ENCODE data around the gene SERPINF2.
A peak's percentile ranks its signal among the peaks of the same experiment; 100 is the strongest.

The SERPINF2 gene

DNA sequence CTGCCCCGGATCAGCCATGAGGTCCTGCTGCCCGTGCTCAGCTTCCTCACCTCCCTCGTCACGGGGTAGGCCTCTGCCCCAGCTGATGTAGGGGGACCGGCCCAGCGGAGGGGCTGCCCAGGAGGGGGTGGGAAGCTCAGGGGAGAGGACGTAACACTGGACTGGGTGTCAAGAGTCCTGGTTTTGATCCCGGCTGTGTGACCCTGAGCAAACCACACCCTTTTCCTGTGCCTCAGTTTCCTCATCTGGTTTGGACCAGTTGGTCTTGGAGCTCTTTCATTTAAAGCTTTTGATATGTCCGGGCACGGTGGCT is 11.5 kb upstream of the SERPINF2 start:
- DNase-seq (ENCODE audit: low spot score): no peak
- no peak for TF ChIP-seq CTCF (IDR thresholded peaks at IDR 0.05)
- Histone ChIP-seq H3K4me3 (peak overlapping the region; percentile 55), H3K27ac (peak overlapping the region; percentile 52 to 95)

GRCh38 chr17:1732241-1732832 is 10.3 kb upstream of the SERPINF2 start:
- no peak for DNase-seq (ENCODE audit: low spot score)
- no peak for TF ChIP-seq CTCF (IDR thresholded peaks at IDR 0.05)
- Histone ChIP-seq H3K27ac (no peak overlapping the region), H3K4me3 (no peak overlapping the region)

DNA sequence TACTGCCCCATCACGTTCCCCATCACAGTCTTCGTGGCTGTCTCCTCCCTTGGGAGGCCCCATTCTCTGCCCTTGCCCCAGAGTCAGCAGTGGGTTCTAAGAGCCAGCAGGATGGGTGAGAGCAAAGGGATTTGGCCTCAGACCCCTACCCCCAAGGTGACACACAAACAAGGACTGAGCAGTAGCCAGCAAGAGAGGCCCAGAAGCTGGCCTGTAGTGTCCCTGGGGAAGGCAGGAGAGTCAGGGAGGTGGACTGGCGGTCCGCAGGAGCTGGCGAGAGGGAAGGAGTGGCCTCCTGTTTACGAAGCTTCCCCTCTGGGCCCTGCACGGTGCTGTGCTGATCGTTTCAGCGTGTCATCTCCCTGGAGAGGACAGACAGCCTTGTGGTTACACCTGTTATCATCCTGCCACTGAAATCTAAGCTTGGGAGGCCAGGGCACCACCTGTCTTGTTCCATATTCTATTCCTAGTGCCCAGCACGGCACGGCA is 9.8 kb upstream of the SERPINF2 start:
- Histone ChIP-seq H3K4me3 (no peak overlapping the region), H3K27ac (no peak overlapping the region)
- TF ChIP-seq CTCF (IDR thresholded peaks at IDR 0.05): no peak
- DNase-seq (ENCODE audit: low spot score): no peak

GRCh38 chr17:1733759-1734158 is 8.9 kb upstream of the SERPINF2 start:
- DNase-seq (ENCODE audit: low spot score): no peak

DNA sequence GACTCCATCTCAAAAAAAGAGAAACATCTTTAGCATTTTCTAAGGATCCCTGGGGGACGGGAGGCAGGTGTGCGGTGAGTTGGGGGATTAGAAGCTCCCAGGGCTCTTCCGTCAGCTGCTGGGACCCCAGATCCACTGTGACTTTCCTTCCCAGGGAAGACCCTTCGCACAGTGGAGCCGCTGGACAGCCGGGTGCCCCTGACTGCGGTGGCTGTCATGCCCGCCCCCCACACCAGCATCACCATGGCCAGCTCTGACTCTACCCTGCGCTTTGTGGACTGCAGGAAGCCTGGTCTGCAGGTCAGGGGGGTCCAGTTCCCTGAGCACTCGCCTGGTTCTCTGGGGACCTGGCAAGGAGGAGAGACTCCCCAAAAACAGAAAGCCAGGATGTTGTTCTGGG is 7.3 kb upstream of the SERPINF2 start:
- H3K4me3 ChIP-seq: no peak overlapping the region

More at GRCh38 chr17:1733759-1734158, 8.9 kb upstream of the SERPINF2 start:
- TF ChIP-seq CTCF (IDR thresholded peaks at IDR 0.05): no peak
- Histone ChIP-seq H3K4me3 (no peak overlapping the region), H3K27ac (no peak overlapping the region)

GRCh38 chr17:1735834-1736347 is 6.8 kb upstream of the SERPINF2 start:
- Histone ChIP-seq H3K4me3 (no peak overlapping the region), H3K27ac (no peak overlapping the region)
- TF ChIP-seq CTCF (IDR thresholded peaks at IDR 0.05): no peak
- DNase-seq (ENCODE audit: low spot score): no peak

More for the DNA sequence above, 7.3 kb upstream of the SERPINF2 start:
- no peak overlapping the region for H3K27ac ChIP-seq
- no peak for TF ChIP-seq CTCF (IDR thresholded peaks at IDR 0.05)
- no peak for DNase-seq (ENCODE audit: low spot score)

Data from coronary artery (tissue), 2 donors.